RPMI8226 (cell line): ENCODE measurements around the gene SLC17A5.
"Not testable (repeated sequence)": the region's sequence is repeated elsewhere in the genome, so short reads cannot be mapped to it uniquely, and the experiment has no call there.

Experiments used
- DNase-seq: peaks from one replicate; pipeline ENCODE4 v3.0.0-alpha.2; 2015

Gene SLC17A5

DNA sequence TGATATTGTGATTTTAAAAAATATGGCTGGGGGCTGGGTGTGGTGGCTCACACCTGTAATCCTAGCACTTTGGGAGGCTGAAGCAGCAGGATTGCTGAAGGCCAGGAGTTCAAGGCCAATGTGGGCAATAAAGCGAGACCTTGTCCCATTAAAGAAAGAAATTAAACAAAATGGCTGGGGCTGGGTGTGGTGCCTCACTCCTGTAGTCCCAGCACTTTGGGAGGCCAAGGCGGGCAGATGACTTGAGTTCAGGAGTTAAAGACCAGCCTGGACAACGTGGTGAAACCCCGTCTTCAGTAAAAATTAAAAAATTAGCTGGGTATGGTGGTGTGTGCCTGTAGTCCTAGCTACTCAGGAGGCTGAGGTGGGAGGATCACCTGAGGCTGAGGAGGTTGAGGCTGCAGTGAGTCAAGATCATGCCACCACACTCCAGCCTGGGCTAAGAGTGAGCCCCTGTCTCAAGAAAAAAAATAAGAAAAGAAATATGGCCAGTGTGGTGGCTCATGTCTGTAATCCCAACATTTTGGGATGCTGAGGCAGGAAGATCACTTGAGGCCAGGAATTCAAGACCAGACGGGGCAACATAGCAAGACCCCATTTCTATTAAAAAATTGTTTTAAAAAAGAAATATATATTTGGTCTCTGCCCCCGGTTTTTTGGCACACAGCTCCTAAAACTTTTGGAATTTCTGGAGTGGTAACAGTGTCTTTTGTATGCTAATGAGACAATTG, 39.8 kb downstream of the SLC17A5 start:
- no peak for DNase-seq

DNA sequence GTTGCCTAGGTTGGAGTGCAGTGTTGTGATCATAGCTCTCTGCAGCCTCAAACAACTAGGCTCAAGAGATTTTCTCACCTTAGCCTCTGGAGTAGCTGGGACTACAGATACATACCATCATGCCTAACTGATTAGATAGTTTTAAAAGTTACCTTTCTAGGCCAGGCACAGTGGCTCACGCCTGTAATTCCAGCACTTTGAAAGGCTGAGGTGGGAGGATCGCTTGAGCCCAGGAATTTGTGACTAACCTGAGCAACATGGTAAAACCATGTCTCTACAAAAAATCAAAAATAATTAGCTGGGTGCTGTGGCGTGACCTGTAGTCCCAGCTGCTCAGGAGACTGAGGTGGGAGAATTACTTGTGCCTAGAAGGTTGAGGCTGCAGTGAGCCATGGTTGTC, 41.2 kb downstream of the SLC17A5 start:
- DNase-seq, result no peak

DNA sequence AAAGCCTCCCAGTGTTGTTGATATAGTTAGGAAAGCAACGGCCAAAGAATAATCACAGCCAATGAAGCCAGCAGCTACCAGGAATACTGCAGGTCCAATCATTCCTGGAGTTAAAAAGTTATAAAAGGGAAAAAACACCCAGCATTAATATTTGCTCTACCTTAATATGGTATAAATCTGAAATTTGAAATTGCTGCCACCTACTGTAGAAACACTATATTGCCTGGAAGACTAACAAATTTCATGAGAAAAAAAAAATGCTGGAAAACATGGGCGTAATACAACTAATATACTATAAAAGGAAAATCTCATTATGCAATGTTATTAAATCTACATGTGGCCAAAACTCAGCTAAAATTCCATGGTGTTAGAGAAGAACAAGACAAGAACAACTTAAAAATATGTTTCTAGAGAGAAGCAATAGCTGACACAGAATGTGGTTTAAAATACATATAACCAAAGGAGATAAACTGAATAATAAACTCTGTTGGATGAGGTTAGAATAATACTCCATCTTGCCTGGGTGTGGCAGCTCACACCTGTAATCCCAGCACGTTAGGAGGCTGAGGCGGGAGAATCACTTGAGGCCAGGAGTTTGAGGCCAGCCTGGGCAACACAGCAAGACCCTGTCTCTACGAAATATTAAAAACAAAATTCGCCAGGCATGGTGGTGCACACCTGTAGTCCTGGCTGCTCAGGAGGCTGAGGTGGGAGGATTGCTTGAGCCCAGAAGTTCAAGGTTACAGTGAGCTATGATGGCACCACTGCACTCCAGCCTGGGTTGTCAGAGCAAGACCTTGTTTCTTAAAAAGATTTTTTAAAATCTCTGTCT, 43.1 kb downstream of the SLC17A5 start:
- DNase-seq, result peak; percentile 72

DNA sequence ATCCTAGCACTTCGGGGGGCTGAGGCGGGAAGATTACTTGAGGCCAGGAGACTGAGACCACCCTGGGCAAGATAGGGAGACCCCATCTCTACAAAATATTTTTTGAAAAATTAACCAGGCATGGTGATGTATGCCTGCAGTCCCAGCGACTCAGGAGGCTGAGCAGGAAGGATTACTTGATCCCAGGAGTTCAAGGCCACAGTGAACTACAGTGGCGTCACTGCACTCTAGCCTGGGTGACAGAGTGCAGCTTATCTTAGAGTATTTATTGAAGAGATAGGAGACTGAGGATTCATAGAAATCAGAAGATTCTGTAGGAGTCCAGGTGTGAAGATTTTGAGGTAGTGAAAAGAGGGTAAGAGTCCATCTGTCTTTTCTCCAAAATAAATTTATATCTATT, 45.0 kb downstream of the SLC17A5 start:
- no peak for DNase-seq

DNA sequence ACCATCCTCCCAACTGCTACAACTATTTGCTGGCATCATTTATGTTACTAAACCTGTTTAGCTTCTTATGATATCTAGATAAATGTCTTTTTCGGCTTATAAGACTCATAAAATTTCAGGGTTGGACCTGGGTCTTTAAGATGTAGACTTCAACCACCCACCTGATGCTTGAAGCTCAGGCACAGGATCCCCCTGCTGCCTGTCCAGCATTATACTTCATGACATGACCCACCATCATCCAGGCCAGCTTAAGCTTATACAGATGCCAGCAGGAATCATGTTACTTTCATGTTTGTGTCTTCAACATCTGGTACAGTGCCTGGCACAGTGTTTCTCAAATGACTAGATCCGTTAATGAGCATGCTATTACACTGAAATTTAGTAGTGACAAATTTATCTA, 47.4 kb downstream of the SLC17A5 start:
- DNase-seq, result no peak

DNA sequence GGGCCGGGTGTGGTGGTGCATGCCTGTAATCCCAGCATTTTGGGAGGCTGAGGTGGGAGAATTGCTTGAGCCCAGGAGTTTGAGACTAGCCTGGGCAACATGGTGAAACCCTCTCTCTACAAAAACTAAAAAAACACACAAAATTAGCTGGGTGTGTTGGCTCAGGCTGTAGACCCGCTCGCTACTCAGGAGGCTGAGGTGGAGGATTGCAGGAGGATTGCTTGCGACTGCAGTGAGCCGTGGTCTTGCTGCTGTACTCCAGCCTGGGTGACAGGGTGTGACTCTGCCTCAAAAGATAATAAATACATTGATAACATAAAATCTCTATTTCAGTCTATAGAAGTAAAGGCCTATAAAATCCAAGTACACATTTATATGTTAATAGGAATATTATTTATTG, 49.3 kb downstream of the SLC17A5 start:
- DNase-seq, result no peak

DNA sequence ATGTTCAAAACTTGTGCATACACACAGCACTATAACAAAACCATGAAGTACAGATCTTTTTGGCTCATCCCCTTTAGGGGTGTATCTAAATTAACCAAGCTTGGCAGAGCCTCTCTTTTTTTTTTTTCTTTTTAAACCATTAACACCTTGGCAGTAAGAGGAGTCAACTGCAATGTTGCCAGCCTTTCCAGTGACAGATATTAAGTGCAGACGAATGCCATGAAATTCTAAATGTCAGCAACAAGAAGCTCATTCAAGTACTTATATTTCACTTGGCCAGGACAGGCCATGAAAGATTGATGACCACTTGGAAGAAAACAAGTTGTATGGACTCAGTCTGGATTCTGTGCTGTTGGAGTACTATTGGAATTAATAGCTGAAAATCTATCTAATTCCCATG, 49.8 kb downstream of the SLC17A5 start:
- DNase-seq, result no peak

DNA sequence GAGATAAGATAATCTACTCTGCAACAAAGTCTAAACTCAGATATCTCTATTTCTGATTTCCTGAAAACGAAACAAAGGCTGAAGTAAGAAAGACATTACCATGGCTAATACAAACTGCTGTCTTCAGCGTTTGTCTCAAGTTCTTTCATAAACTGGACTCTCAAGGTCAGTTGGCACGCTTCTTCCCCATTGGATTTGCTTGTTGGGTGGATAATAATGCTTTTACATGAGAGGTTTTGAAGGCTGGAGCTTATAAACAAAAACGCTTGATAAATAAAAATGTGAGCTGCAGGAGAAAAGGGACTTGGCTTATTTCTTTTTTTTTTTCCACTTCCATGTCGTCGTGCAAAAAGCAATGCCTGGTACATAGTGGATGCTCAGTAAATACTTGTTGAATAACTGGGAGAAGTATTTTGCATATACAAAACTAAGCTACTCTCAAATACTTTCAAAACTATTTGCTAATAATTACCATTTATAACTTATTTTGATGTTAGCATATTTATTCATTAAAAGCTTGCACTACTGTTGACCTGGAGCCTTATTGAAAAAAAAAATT, 67.3 kb downstream of the SLC17A5 start:
- DNase-seq, result peak; percentile 82

DNA sequence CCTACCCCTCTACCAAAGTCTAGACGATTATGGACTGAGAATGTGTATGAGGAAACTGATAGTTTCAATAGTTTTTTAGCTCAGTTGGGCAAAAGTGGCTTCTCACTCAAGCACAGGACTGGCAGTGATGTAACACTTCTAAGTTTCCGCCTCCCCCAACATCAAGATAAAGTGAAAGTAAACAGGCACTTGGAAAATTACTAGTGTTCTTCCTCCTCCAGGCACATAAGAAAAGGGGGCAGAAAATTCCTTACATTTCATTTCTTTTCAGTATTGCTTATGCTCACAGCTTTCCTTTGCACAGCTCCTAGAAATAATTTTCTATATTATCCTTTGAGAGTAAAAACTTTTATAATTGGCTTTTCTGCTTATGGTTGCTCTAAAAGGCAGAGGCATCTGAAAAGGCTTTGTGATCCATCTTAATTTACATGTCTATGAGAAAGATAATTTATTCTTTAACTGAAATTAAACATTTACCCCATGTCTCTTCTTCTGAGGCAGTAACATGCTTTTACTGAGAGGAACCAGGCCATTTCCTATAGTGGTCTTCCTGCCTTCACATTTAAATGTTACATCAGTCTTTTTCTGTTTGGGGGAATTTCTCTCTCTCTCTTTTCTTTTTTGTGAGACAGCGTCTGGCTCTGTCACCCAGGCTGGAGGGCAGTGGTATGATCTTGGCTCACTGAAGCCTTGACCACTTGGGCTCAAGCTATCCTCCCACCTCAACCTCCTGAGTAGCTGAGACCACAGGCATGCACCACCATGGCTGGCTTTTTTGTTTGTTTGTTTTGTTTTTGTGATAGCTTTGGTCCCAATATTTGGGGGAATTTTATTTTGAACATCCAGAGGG, 68.0 kb downstream of the SLC17A5 start:
- DNase-seq, result peak; percentile 89

DNA sequence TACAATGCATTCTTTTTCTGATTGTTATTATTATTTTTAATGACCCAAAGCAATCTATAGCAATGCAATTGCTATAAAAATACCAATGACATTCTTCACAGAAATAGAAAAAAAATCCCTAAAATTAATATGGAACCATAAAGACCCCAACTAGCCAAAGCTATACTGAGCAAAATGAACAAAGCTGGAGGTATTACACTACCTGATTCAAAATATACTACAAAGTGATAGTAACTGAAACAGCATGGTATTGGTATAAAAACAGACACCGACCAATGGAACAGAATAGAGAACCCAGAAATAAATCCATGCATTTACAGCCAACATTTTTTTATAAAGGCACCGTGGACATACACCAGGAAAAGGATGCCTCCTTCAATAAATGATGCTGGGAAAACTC, 72.5 kb downstream of the SLC17A5 start:
- DNase-seq, result no peak

DNA sequence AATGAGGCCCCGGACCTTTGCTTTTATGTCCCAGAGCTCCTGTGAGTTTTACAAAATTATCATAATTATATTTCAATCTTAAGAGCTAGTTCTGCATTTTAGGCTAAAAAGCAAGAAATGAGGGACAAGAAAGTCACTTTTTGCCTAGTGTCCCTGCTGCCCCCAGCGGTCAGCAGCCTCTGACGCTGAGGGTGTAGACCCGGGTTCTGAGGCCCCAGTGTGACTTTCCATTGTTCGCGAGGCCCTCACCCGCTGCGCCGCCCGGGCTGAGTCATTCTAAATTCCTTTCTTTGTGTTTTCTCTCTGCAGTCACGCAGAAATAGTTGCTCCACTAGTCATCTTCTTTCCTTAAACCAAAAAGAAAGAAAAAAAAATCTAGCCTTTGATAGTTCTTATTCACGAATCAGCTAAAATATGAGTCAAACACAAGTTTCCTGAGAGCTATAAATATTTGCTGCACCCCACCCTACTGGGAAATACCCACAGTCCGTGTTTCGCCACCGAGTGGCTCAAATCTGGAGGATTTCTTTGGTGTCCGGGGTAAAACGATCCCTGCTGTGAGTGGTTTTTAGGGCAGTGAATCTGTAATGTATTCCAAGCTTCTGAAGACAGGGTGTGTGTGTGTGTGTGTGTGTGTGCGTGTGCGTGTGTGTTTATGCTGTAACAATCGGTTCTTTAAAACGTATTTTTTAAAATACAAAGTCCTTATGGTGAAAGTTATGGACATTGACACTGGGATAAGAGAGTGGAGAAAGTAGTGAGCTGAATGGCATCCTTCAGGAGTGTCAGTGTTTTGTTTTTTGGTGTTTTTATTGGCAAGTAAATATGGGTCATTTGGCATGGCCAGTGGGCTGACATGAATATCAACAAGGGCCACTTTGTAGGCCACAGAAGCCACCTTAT, 73.3 kb downstream of the SLC17A5 start:
- DNase-seq, result peak; percentile 95

DNA sequence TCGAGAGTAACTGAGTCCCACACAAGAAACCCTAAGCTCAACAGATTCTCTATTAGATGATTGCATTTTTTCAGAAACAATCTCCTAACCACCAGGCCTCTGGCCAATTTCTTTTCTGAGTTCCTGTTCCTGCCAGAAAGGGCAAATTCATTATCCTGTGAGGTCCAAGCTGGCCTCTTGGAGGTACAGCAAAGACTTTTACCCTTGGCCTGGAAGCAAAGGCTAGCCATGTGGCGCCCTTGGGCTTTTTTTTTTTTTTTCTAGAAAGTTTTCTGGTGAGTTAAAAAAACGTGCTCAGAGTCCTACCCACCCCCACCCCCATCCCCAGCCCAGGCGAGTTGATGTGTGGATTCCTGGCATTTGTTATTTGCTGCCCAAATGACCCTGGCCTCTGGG, 73.9 kb downstream of the SLC17A5 start:
- DNase-seq, result peak; percentile 96

DNA sequence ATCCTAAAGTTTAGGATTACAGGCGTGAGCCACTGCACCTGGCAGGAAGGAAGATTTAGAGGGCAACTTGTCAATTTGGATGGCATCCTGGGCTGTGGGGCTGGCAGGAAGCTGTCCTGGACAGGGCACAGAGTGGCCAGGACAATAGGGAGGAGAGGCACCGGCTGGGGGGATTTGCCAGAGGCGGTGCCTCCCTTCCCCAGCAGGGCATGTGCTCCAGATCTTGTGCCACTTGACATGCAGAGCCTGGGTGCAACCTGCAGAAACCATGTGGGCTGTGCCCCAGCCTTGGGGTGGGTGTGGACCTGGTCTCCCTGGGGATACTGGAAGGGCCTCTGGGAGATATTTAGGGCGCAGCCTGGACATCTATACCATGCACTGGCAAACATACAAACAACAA, 74.4 kb downstream of the SLC17A5 start:
- peak; percentile 73 for DNase-seq

DNA sequence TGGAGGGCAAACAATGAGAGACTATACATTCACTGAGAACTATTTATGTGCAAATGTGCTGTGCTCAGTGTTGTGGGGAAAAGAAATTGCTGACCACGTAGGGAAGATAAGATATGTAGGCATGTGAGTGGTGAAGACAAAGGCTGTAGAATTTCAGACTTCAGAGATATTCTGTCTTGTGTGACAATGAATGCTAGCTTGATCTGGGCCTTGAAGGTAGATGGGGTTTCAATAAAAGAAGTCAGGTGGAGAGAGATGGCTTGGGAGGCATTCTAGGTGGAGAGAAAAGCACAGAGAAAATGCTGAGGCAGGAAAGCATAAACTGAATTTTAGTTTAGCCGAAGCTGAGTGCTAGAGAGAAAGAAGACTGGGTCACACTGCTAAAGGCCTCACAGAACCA, 76.1 kb downstream of the SLC17A5 start:
- DNase-seq, result peak; percentile 80

DNA sequence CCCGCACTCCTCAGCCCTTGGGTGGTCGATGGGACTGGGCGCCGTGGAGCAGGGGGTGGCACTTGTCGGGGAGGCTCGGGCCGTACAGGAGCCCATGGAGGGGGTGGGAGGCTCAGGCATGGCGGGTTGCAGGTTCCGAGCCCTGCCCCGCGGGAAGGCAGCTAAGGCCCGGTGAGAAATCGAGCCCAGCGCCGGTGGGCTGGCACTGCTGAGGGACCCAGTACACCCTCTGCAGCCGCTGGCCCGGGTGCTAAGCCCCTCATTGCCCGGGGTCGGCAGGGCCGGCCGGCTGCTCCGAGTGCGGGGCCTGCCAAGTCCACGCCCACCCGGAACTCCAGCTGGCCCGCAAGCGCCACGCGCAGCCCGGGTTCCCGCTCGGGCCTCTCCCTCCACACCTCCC, 81.3 kb downstream of the SLC17A5 start:
- not testable (repeated sequence) for DNase-seq

DNA sequence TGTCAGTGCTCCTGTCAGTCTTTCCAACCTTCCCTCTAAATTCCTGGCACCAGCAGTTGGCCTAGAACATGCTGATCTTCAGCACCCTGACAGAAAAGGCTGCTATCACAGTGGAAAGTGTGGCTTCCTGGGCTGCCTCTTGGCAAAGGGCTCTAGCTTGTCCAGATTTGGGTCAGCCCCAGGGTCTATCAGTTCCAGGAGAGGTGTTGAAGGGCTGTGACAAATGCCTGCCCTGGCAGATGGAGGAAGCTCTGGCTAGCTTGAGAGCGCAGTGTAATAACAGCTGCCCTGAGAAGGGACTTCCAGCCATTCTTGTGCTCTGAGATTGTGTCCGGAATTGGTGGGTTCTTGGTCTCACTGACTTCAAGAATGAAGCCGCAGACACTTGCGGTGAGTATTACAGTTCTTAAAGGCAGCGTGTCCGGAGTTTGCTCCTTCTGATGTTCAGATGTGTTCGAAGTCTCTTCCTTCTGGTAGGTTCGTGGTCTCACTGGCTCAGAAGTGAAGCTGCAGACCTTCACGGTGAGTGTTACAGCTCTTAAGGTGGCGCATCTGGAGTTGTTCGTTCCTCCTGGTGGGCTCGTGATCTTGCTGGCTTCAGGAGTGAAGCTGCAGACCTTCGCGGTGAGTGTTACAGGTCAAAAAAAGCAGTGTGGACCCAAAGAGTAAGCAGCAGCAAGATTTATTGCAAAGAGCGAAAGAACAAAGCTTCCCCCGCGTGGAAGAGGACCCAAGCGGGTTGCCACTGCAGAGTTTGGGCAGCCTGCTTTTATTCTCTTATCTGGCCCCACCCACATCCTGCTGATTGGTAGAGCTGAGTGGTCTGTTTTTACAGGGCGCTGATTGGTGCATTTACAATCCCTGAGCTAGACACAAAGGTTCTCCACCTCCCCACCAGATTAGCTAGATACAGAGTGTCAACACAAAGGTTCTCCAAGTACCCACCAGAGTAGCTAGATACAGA, 82.3 kb downstream of the SLC17A5 start:
- not testable (repeated sequence) for DNase-seq

DNA sequence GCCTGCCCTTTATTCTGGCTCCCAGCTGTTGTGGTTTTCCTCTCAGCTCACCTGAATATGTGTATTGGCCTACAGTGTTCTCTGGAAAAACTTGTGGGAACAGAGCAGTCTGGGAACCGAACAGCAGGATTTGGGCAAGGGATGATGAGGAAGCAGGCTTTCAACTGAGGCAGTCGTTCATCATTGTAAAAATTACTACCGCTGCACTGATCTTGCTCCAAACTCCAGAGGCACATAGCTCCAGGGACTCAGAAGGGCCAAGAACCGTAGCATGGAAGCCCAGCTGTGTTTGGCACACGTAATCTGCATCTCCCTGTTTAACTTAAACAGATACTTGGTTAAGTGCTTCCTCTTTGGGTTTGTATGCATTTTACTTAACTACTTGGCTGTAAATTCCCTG, 84.7 kb downstream of the SLC17A5 start:
- no peak for DNase-seq

DNA sequence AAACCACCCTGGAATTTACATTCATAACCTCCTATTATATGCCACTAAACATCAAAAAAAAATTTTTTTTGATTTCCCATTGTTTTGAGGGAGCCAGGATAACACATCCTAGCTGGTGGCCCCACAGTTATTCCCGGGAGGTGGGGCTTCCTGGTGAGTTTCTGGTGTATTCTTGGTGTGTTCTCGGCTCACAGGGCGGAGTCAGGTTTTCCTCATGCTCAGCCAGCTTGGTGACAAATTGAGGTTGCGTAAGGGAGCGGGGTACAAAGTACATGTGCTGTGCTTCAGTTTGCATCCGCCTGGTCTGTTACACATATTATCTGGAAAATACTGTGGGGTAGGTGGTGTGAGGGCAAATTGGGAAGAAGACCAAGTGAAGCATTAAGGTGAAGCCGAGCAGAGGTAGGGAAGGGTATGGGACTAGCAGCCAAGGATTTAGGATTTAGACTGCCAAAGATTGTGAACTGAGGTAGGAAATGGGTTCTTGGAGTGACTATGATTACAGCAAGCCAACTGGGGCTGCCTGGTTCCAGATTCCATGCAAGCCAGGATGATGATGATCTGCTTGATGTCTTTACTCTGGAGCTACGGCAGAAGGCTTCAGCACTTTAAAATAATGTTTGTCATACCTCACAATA, 86.7 kb downstream of the SLC17A5 start:
- DNase-seq, result no peak

DNA sequence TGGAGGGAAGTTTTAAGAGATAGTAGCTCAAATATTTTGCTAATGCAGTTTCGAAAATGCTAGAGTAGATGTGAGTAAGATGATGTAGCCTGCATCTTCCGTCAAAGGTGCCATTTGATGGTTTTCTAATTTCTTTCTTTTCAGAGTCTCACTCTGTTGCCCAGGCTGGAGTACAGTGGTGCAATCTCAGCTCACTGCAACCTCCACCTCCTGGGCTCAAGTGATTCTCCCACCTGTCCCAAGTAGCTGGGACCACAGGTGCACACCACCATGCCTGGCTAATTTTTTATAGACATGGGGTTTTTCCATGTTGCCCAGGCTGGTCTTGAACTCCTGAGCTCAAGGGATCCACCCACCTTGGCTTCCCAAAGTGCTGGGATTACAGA, 87.3 kb downstream of the SLC17A5 start:
- DNase-seq, result not testable (repeated sequence)

DNA sequence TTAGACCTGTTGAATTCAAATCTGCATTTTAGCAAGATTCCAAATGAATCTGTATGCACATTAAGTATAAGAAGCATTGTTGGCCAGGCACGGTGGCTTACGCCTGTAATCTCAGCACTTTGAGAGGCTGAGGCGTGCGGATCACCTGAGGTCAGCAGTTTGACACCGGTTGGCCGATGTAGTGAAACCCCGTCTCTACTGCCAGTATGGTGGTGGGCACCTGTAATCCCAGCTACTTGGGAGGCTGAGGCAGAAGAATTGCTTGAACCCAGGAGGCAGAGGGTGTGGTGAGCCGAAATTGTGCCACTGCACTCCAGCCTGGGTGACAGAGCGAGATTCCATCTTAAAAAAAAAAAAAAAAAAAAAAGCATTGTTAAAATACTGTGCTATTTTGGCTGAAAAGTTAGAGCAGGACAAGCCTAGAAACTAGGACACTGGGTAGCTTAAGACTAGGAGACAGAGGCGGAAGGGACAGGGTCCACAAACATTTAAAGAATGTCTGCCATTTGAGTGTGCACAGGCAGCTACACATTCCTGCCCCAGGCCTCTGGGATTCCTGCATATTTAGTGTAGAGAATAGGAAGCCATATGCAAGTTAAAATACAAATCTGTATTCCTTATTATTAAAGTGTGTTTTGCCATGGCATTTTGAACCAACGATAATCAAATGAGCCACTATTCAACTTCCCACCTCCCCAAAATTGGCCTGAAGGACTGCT, 87.9 kb downstream of the SLC17A5 start:
- DNase-seq, result peak; percentile 41
